ENCODE data around the gene ZSWIM8. TPM values are rescaled to one million over a fixed set of nuclear protein-coding genes. Genes with fewer than 3 reads are reported as not detected.
A peak's percentile ranks its signal among the peaks of the same experiment; 100 is the strongest.

Gene ZSWIM8
- polyA plus RNA-seq, 3 donors: 7.8 to 150 (median 19.2) TPM

GRCh38 chr10:73824146-73824725 is 38.8 kb downstream of the ZSWIM8 start:
- H3K4me3 Mint-ChIP-seq: no peak overlapping the region
- 97% methylated on average over 11 of the region's 14 CpGs for WGBS (ENCODE audit: insufficient coverage)
- H3K4me1 Mint-ChIP-seq: peaks cover 11% of the 10 kb centered on the region
- H3K36me3 ChIP-seq (replicated peaks in 1 of 2; ENCODE audit: control insufficient read depth in 1 of 2, insufficient read depth in 2 of 2, low read length in 2 of 2): peaks cover 55 to 82% of the 10 kb centered on the region in 2 donors
- no peaks in the 10 kb centered on the region for H3K79me2 ChIP-seq (ENCODE audit: insufficient read depth, low read length)
- H3K27me3 ChIP-seq (ENCODE audit: control insufficient read depth in 2 of 2, insufficient read depth in 2 of 2, low read length in 2 of 2): no peaks in the 10 kb centered on the region
- H3K4me2 ChIP-seq (replicated peaks; ENCODE audit: extremely low read depth, low read length, poor library complexity, severe bottlenecking): no peak overlapping the region
- H3K27ac Mint-ChIP-seq: peak overlapping the region in 1 of 7 donors; percentile 56
- H3K27me3 Mint-ChIP-seq (ENCODE audit: low read depth in 3 of 3): peaks cover 0 to 3% (median 0%) of the 10 kb centered on the region in 3 donors
- no peak overlapping the region for H3K9ac ChIP-seq (ENCODE audit: insufficient read depth, low read length, poor library complexity, severe bottlenecking)
- no peak for TF ChIP-seq CTCF (IDR thresholded peaks at IDR 0.05)
- H2AFZ ChIP-seq (ENCODE audit: insufficient read depth, low read depth, low read length, poor library complexity, severe bottlenecking): no peak overlapping the region
- peaks cover 63 to 80% of the 10 kb centered on the region in 2 donors for H3K36me3 Mint-ChIP-seq
- no peak for DNase-seq
- H3K9me3 ChIP-seq (replicated peaks in 1 of 2; ENCODE audit: control insufficient read depth in 1 of 2, insufficient read depth in 1 of 2, low read length in 2 of 2): no peaks in the 10 kb centered on the region
- intact Hi-C loops (cut with micrococcal nuclease): no loop called here
- H4K20me1 ChIP-seq (ENCODE audit: insufficient read depth, low read length): no peaks in the 10 kb centered on the region
- H3K27ac ChIP-seq (ENCODE audit: low read depth in 1 of 2, low read length in 2 of 2): peak overlapping the region in 1 of 2 donors; percentile 16
- H3K9me3 Mint-ChIP-seq: no peaks in the 10 kb centered on the region
- H3K4me1 ChIP-seq (ENCODE audit: control insufficient read depth in 1 of 2, insufficient read depth in 2 of 2, low read length in 2 of 2): peaks cover 5 to 9% of the 10 kb centered on the region in 2 donors
- no peak overlapping the region for H3K4me3 ChIP-seq (replicated peaks in 1 of 3; ENCODE audit: low read depth in 2 of 3, low read length in 3 of 3)

DNA sequence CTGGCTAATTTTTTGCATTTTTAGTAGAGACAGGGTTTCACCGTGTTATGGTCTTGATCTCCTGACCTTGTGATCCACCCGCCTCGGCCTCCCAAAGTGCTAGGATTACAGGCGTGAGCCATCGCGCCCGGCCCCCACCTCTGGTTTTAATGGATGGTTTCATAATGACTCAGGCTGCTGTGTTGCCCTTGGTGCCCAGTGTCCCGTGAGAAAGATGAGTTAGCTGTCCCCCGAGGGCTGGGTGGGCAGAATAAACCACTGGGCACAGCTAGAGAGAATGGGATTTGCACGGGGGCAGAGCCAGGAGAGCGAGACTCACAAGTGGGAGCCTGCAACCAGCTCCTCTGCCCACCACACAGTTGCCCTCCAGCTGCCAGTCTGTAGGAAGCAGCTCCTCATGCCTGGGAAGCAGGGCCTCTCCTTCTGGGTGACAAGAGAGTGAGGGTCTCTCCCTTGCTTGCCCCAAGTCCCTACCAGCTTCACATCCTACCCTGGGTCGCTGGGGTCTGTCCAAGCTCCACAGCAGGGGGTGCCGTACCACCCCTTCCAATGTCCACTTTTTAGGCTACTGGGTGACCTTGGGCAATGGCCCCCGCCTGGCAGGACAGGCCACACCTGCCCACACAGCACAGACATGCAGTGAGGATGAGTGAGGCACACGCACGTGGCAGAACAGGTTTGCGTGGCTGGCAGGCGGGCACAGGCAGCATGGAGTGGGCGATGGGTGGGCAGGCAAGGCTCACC is 42.1 kb downstream of the ZSWIM8 start:
- TF ChIP-seq CTCF (IDR thresholded peaks at IDR 0.05): no peak
- peaks cover 0 to 1% (median 0%) of the 10 kb centered on the region in 3 donors for H3K27me3 Mint-ChIP-seq (ENCODE audit: low read depth in 3 of 3)
- H3K27ac Mint-ChIP-seq: peak overlapping the region in 3 of 7 donors; percentile 40 to 86 (median 58)
- no peak overlapping the region for H3K4me2 ChIP-seq (replicated peaks; ENCODE audit: extremely low read depth, low read length, poor library complexity, severe bottlenecking)
- H3K9me3 ChIP-seq (replicated peaks in 1 of 2; ENCODE audit: control insufficient read depth in 1 of 2, insufficient read depth in 1 of 2, low read length in 2 of 2): no peaks in the 10 kb centered on the region
- H3K4me3 ChIP-seq (replicated peaks in 1 of 3; ENCODE audit: low read depth in 2 of 3, low read length in 3 of 3): no peak overlapping the region
- peaks cover 60 to 85% of the 10 kb centered on the region in 2 donors for H3K36me3 Mint-ChIP-seq
- H3K36me3 ChIP-seq (replicated peaks in 1 of 2; ENCODE audit: control insufficient read depth in 1 of 2, insufficient read depth in 2 of 2, low read length in 2 of 2): peaks cover 55 to 93% of the 10 kb centered on the region in 2 donors
- no peak overlapping the region for H3K9ac ChIP-seq (ENCODE audit: insufficient read depth, low read length, poor library complexity, severe bottlenecking)
- H3K4me3 Mint-ChIP-seq: no peak overlapping the region
- H3K27ac ChIP-seq (ENCODE audit: low read depth in 1 of 2, low read length in 2 of 2): peak overlapping the region in 1 of 2 donors; percentile 3
- H3K79me2 ChIP-seq (ENCODE audit: insufficient read depth, low read length): no peaks in the 10 kb centered on the region
- intact Hi-C loops (cut with micrococcal nuclease): no loop called here
- peaks cover under 1% of the 10 kb centered on the region for H3K4me1 Mint-ChIP-seq
- WGBS (ENCODE audit: insufficient coverage): 98% methylated on average over 18 of the region's 19 CpGs
- no peak overlapping the region for H2AFZ ChIP-seq (ENCODE audit: insufficient read depth, low read depth, low read length, poor library complexity, severe bottlenecking)
- no peaks in the 10 kb centered on the region for H3K4me1 ChIP-seq (ENCODE audit: control insufficient read depth in 1 of 2, insufficient read depth in 2 of 2, low read length in 2 of 2)
- DNase-seq: no peak
- H4K20me1 ChIP-seq (ENCODE audit: insufficient read depth, low read length): no peaks in the 10 kb centered on the region
- H3K27me3 ChIP-seq (ENCODE audit: control insufficient read depth in 2 of 2, insufficient read depth in 2 of 2, low read length in 2 of 2): no peaks in the 10 kb centered on the region
- H3K9me3 Mint-ChIP-seq: no peaks in the 10 kb centered on the region
